K562 (cell line): Measurements from ENCODE around the gene TRIM2. TPM values are rescaled to one million over a fixed set of nuclear protein-coding genes. Genes with fewer than 3 reads are reported as not detected.

Experiments used
- ARID3A ChIP-seq: IDR thresholded peaks from 2 replicates; pipeline ENCODE4 v1.6.1; 2012; ENCODE audit warnings: low read depth, low read length, improper control_type of control experiment, borderline replicate concordance
- CTBP1 ChIP-seq: fragments of 450-650 bp; IDR thresholded peaks from 2 replicates; pipeline ENCODE4 v1.6.1; 2016; ENCODE audit warnings: borderline replicate concordance
- CXXC5 ChIP-seq: fragments of 250-450 bp; sonication (Bioruptor Pico); IDR thresholded peaks from 2 replicates; pipeline ENCODE4 v1.8.0; 2022; ENCODE audit warnings: inconsistent platforms, mild to moderate bottlenecking, moderate library complexity
- DEAF1 ChIP-seq: fragments of 450-650 bp; formaldehyde crosslinking; IDR thresholded peaks from 2 replicates; pipeline ENCODE4 v1.4.0; 2020; ENCODE audit warnings: mild to moderate bottlenecking, moderate library complexity
- KLF16 ChIP-seq: IDR thresholded peaks from 2 replicates; pipeline ENCODE4 v1.6.1; 2016; ENCODE audit warnings: antibody characterized with exemption
- L3MBTL2 ChIP-seq: fragments of 450-650 bp; IDR thresholded peaks from 2 replicates; pipeline ENCODE4 v1.6.1; 2016; ENCODE audit warnings: mild to moderate bottlenecking, moderate library complexity
- MEIS2 ChIP-seq: fragments of 450-650 bp; IDR thresholded peaks from 2 replicates; pipeline ENCODE4 v1.6.1; 2014; ENCODE audit warnings: mild to moderate bottlenecking; ENCODE audit not compliant: partially characterized antibody
- MLLT1 ChIP-seq, 2 experiments: fragments of 450-650 bp; IDR thresholded peaks; 2 replicates each; pipeline ENCODE4 v1.6.1; 2016
- PBX2 ChIP-seq, 2 experiments: IDR thresholded peaks in 1 of 2; conservative IDR thresholded peaks in 1 of 2; 2 replicates each; pipeline ENCODE4 v1.6.1; 2016; ENCODE audit warnings: low read depth in 2 of 2, mild to moderate bottlenecking in 1 of 2, missing compliant biosample characterization in 1 of 2, missing genetic modification characterization in 1 of 2, moderate library complexity in 1 of 2
- POU5F1 ChIP-seq: fragments of 150-350 bp; IDR thresholded peaks from 2 replicates; pipeline ENCODE4 v1.6.1; 2014; ENCODE audit warnings: borderline replicate concordance, low read length, low read depth, mild to moderate bottlenecking; ENCODE audit not compliant: partially characterized antibody
- PRPF4 ChIP-seq: fragments of 200-400 bp; formaldehyde crosslinking; IDR thresholded peaks from one replicate; pipeline ENCODE4 v1.6.1; 2017; ENCODE audit warnings: low read length, low read depth, mild to moderate bottlenecking; ENCODE audit not compliant: insufficient read depth, poor library complexity, severe bottlenecking
- RAD21 ChIP-seq, 2 experiments: fragments of 250-450 bp in 1 of 2; fragments of 450-650 bp in 1 of 2; sonication (Bioruptor Pico) in 1 of 2; formaldehyde crosslinking in 1 of 2; IDR thresholded peaks in 1 of 2; conservative IDR thresholded peaks in 1 of 2; 2 replicates each; pipeline versions ENCODE4 v1.4.0 to v1.8.0; 2020 to 2022; ENCODE audit warnings: mild to moderate bottlenecking in 2 of 2, moderate library complexity in 1 of 2
- RCOR1 ChIP-seq, 2 experiments: IDR thresholded peaks; 2 replicates each; pipeline ENCODE4 v1.6.1; 2012; ENCODE audit warnings: low read depth in 2 of 2, low read length in 2 of 2, borderline replicate concordance in 1 of 2, improper control_type of control experiment in 1 of 2
- SMC3 ChIP-seq: conservative IDR thresholded peaks from 2 replicates; pipeline ENCODE4 v1.6.1; 2011; ENCODE audit warnings: low read depth, low read length, improper control_type of control experiment; ENCODE audit not compliant: insufficient read depth
- SOX6 ChIP-seq: fragments of 450-650 bp; IDR thresholded peaks from 2 replicates; pipeline ENCODE4 v1.6.1; 2014; ENCODE audit warnings: mild to moderate bottlenecking
- VEZF1 ChIP-seq: fragments of 200-800 bp; sonication (Bioruptor generic); IDR thresholded peaks from 2 replicates; pipeline ENCODE4 v1.6.1; 2017; ENCODE audit warnings: missing genetic modification characterization, missing compliant biosample characterization
- ZFX ChIP-seq: sonication (generic); formaldehyde crosslinking; IDR thresholded peaks from 2 replicates; pipeline ENCODE4 v1.8.0; 2022; ENCODE audit warnings: mild to moderate bottlenecking, missing genetic modification reagents, moderate library complexity
- polyA plus RNA-seq, 8 experiments: library from polyadenylated mRNA; depleted of rRNA in 4 of 8; stranded (reverse) in 5 of 8; unstranded in 3 of 8; fragments of >200 nt; fragmentation: Nextera tagmentation in 2 of 8; fragmentation: Illumina TruSeq in 1 of 8; extraction: Ambion mirVana in 2 of 8; extraction: Trizol in 1 of 8; gene quantifications; 2 replicates each; pipeline versions ENCODE4 v1.2.1 to v1.2.3, GENCODE V29; 2011 to 2014; ENCODE audit warnings: inconsistent platforms in 1 of 8, missing spikeins in 1 of 8
- total RNA-seq, 7 experiments: library from RNA; depleted of rRNA in 6 of 7; stranded (reverse); fragments of >200 nt in 6 of 7; fragmentation: Illumina TruSeq in 2 of 7; extraction: Trizol in 2 of 7; gene quantifications; 2 replicates each; pipeline versions ENCODE4 v1.2.1 to v1.2.3, GENCODE V29; 2011 to 2021; ENCODE audit warnings: low replicate concordance in 1 of 7

The TRIM2 gene
- total and polyA plus RNA-seq, 9 of the 15 experiments (the other 6 are each of a cell fraction or from before 2014, with no cell fraction given), result 0.01 to 0.41 (median 0.13) TPM; not detected in 1

- TF ChIP-seq ARID3A, result peak; percentile 59; the same call in 1 of the 2 replicates
- TF ChIP-seq L3MBTL2, result 0 out of 2 replicates have a peak, but pooled peaks have one; percentile 18
- TF ChIP-seq MLLT1 (IDR thresholded peaks at IDR 0.05), result no peak
- TF ChIP-seq RCOR1 (IDR thresholded peaks at IDR 0.05; ENCODE audit: borderline replicate concordance in 1 of 2, low read depth in 2 of 2, low read length in 2 of 2), result peak in 1 of 2 experiments; percentile 86; a peak in 2 of 4 replicates
- no peak for TF ChIP-seq PRPF4
- TF ChIP-seq MEIS2, result peak; percentile 74
- peak; percentile 66 to 67 for TF ChIP-seq RAD21 (CRISPR knock-in tag; conservative IDR thresholded peaks at IDR 0.05 in 1 of 2, IDR thresholded peaks at IDR 0.05 in 1 of 2)
- TF ChIP-seq ZFX, result no peak
- 0 out of 2 replicates have a peak, but pooled peaks have one; percentile 23 for TF ChIP-seq CXXC5 (CRISPR knock-in tag)
- peak; percentile 83 for TF ChIP-seq KLF16
- no peak for TF ChIP-seq PBX2 (CRISPR knock-in tag; IDR thresholded peaks at IDR 0.05; ENCODE audit: low read depth)
- peak; percentile 71 for TF ChIP-seq PBX2 (tag; conservative IDR thresholded peaks at IDR 0.05; ENCODE audit: low read depth)
- TF ChIP-seq DEAF1 (CRISPR knock-in tag), result peak; percentile 45; the same call in 1 of the 2 replicates
- TF ChIP-seq POU5F1, result no peak
- peak; percentile 44 for TF ChIP-seq SOX6
- TF ChIP-seq VEZF1 (CRISPR knock-in tag), result peak; percentile 43
- TF ChIP-seq SMC3, result 0 out of 2 replicates have a peak, but pooled peaks have one; percentile 22
- TF ChIP-seq CTBP1, result peak; percentile 82; the same call in 1 of the 2 replicates
These were observed 48.0 kb upstream of the TRIM2 start (continued) for GRCh38 chr4:153156263-153156662.
